Endothelial cell of umbilical vein (primary cell): ENCODE data around the gene OPTC. TPM values are rescaled to one million over a fixed set of nuclear protein-coding genes. Genes with fewer than 3 reads are reported as not detected.

ENCODE experiments used
- BruUV-seq: library from RNA; stranded (reverse); fragments of 400-500 nt; replicated peaks from 2 replicates; lab custom pipeline; 2021; lab: Mats Ljungman, UMichigan
- CTCF ChIA-PET: fragments of 300-600, 350-600 bp; sonication (Branson Sonifier 250); formaldehyde crosslinking; loops from one replicate; lab custom pipeline; 2021; ENCODE audit warnings: antibody characterized with exemption, inconsistent platforms; lab: Charles Lee
- POLR2A ChIA-PET: fragments of 300-600, 350-600 bp; sonication (Branson Sonifier 250); formaldehyde crosslinking; loops from one replicate; lab custom pipeline; 2021; ENCODE audit warnings: antibody characterized with exemption, inconsistent platforms; lab: Charles Lee
- DNase-seq: peaks from one replicate; pipeline ENCODE4 v3.0.0-alpha.2; 2011; ENCODE audit warnings: low read depth, low spot score
- FAIRE-seq: peaks from 2 replicates; lab custom pipeline; 2011; peaks lifted over from hg19 to GRCh38; lab: Jason Lieb, UNC
- H2AFZ ChIP-seq: 2 replicates; pipeline ENCODE4 v1.6.0; 2012; ENCODE audit warnings: low read depth, low read length, control low read depth, inconsistent platforms
- H3K27ac ChIP-seq: 2 replicates; pipeline ENCODE4 v1.5.1; 2011; ENCODE audit warnings: low read depth, mild to moderate bottlenecking, control low read depth, low read length, moderate library complexity; ENCODE audit not compliant: insufficient read depth
- H3K27me3 ChIP-seq, 2 experiments: 2 replicates each; pipeline versions ENCODE4 v1.6.0 to v1.6.1; 2011; ENCODE audit warnings: low read length in 2 of 2, mixed read lengths in 1 of 2; ENCODE audit not compliant: control insufficient read depth in 2 of 2, insufficient read depth in 2 of 2
- H3K36me3 ChIP-seq, 2 experiments: 2 replicates in 1 of 2; 3 replicates in 1 of 2; pipeline ENCODE4 v1.5.1; 2011; ENCODE audit warnings: low read length in 2 of 2, mild to moderate bottlenecking in 1 of 2, moderate library complexity in 1 of 2; ENCODE audit not compliant: control insufficient read depth in 2 of 2, insufficient read depth in 2 of 2; ENCODE audit errors: extremely low read depth in 1 of 2
- H3K4me1 ChIP-seq: 3 replicates; pipeline ENCODE4 v1.5.1; 2011; ENCODE audit warnings: mild to moderate bottlenecking, low read length; ENCODE audit not compliant: control insufficient read depth, insufficient read depth; ENCODE audit errors: extremely low read depth
- H3K4me2 ChIP-seq: 2 replicates; pipeline ENCODE4 v1.6.1; 2011; ENCODE audit warnings: low read length, control low read depth, mixed read lengths; ENCODE audit not compliant: insufficient read depth
- H3K4me3 ChIP-seq, 3 experiments: fragments of 200-600 bp in 1 of 3; sonication (generic), shearing (Covaris generic) in 1 of 3; replicated peaks in 1 of 3; 2 replicates each; pipeline ENCODE4 v1.5.1; 2011 to 2016; ENCODE audit warnings: control low read depth in 3 of 3, low read length in 3 of 3, mild to moderate bottlenecking in 2 of 3, inconsistent platforms in 1 of 3, low read depth in 1 of 3, moderate library complexity in 1 of 3; ENCODE audit not compliant: insufficient read depth in 1 of 3
- H3K79me2 ChIP-seq: 2 replicates; pipeline ENCODE4 v1.6.0; 2012; ENCODE audit warnings: low read length, inconsistent platforms; ENCODE audit not compliant: control insufficient read depth, insufficient read depth
- H3K9ac ChIP-seq: replicated peaks from 2 replicates; pipeline ENCODE3; 2011; ENCODE audit warnings: low read length, control low read depth; ENCODE audit not compliant: insufficient read depth; ENCODE audit errors: extremely low read depth
- H3K9me1 ChIP-seq: replicated peaks from 3 replicates; pipeline ENCODE4 v1.6.0; 2011; ENCODE audit warnings: mild to moderate bottlenecking, low read length; ENCODE audit not compliant: control insufficient read depth, insufficient read depth; ENCODE audit errors: extremely low read depth
- H3K9me3 ChIP-seq: replicated peaks from 2 replicates; pipeline ENCODE4 v1.5.1; 2012; ENCODE audit warnings: low read length, inconsistent platforms; ENCODE audit not compliant: control insufficient read depth, insufficient read depth
- H4K20me1 ChIP-seq: replicated peaks from 2 replicates; pipeline ENCODE3; 2011; ENCODE audit warnings: mild to moderate bottlenecking, low read length; ENCODE audit not compliant: control insufficient read depth, insufficient read depth; ENCODE audit errors: extremely low read depth
- CTCF ChIP-seq, 2 donors: IDR thresholded peaks; 1 replicate in 1 of 2; 2 replicates in 1 of 2; pipeline ENCODE4 v1.5.1; 2011; ENCODE audit warnings: low read length in 2 of 2, mild to moderate bottlenecking in 2 of 2, moderate library complexity in 2 of 2, control low read depth in 1 of 2, inconsistent platforms in 1 of 2, low read depth in 1 of 2; ENCODE audit not compliant: insufficient read depth in 1 of 2; ENCODE audit errors: extremely low read depth in 1 of 2
- EZH2 ChIP-seq: IDR thresholded peaks from 2 replicates; pipeline ENCODE4 v1.6.1; 2012; ENCODE audit warnings: borderline replicate concordance, low read depth, mild to moderate bottlenecking, moderate library complexity, low read length, inconsistent platforms; ENCODE audit not compliant: severe bottlenecking
- GATA2 ChIP-seq: IDR thresholded peaks from 2 replicates; pipeline ENCODE4 v1.7.0; 2011; ENCODE audit warnings: low read depth, mild to moderate bottlenecking, moderate library complexity, mixed read lengths, low read length; ENCODE audit not compliant: insufficient read length, insufficient read depth
- JUN ChIP-seq: IDR thresholded peaks from 2 replicates; pipeline ENCODE4 v1.6.1; 2011; ENCODE audit warnings: borderline replicate concordance, low read depth; ENCODE audit not compliant: insufficient read length, insufficient read depth
- MYC ChIP-seq: IDR thresholded peaks from one replicate; pipeline ENCODE4 v1.6.1; 2011; ENCODE audit warnings: mild to moderate bottlenecking, low read depth, low read length
- POLR2A ChIP-seq: IDR thresholded peaks from 2 replicates; pipeline ENCODE4 v1.6.1; 2012; ENCODE audit warnings: low read depth, mild to moderate bottlenecking, control low read depth, low read length
- dilution Hi-C: fragments of 300-500 bp; cut with MboI; formaldehyde crosslinking; loops from one replicate; pipeline ENCODE4 v1.15.0; 2019; ENCODE audit warnings: low sequenced_read_pairs; ENCODE audit not compliant: extremely low pct_ligation_motif_present
- intact Hi-C: fragments of 100-400 bp; cut with micrococcal nuclease; formaldehyde crosslinking; loops from one replicate; pipeline ENCODE4 v1.10.0; 2022
- polyA plus RNA-seq, 4 experiments: library from polyadenylated mRNA; depleted of rRNA in 3 of 4; stranded (reverse) in 3 of 4; unstranded in 1 of 4; fragments of >200 nt; gene quantifications; 2 replicates each; pipeline versions ENCODE4 v1.2.1 to v1.2.3, GENCODE V29; 2011 to 2012; ENCODE audit warnings: missing spikeins in 1 of 4
- total RNA-seq: library from RNA; stranded (reverse); gene quantifications from 2 replicates; pipeline ENCODE4 v1.2.3, GENCODE V29; 2021

OPTC gene
- total and polyA plus RNA-seq, 2 donors (not counting 3 experiments of a cell fraction or from before 2014, with no cell fraction given), result not detected

- no peak overlapping the region for H3K4me2 ChIP-seq
Measured at GRCh38 chr1:203450001-203450400, 44.0 kb upstream of the OPTC start.

More at GRCh38 chr1:203450001-203450400, 44.0 kb upstream of the OPTC start:
- Histone ChIP-seq H3K9ac (no peak overlapping the region), H3K9me1 (no peaks in the 10 kb centered on the region), H3K9me3 (no peaks in the 10 kb centered on the region), H4K20me1 (no peaks in the 10 kb centered on the region), H2AFZ (no peak overlapping the region), H3K27me3 (peaks cover 25 to 28% of the 10 kb centered on the region in 2 experiments), H3K36me3 (no peaks in the 10 kb centered on the region), H3K4me3 (no peak overlapping the region), H3K79me2 (no peaks in the 10 kb centered on the region), H3K4me1 (no peaks in the 10 kb centered on the region), H3K27ac (no peak overlapping the region)
- BruUV-seq, result no TSS peak
- no peak for FAIRE-seq
- CTCF ChIA-PET, result interaction anchor here (1.2 to 1.3 kb wide), 2 partner anchors 10 to 183 kb away, joined by 3 to 4 read pairs; no protein-coding TSS in a partner anchor
- no peak for TF ChIP-seq POLR2A
- no peak for TF ChIP-seq JUN
- no peak for TF ChIP-seq CTCF (IDR thresholded peaks at IDR 0.05; ENCODE audit: extremely low read depth in 1 of 2, insufficient read depth in 1 of 2, low read depth in 1 of 2, low read length in 2 of 2)
- TF ChIP-seq MYC, result no peak
- no peak for TF ChIP-seq EZH2
- no peak for TF ChIP-seq GATA2
- intact Hi-C loops (no loop called here), dilution Hi-C loops (no loop called here)
- no peak for DNase-seq
- POLR2A ChIA-PET, result no interaction called here
